HG02763 (cell line): ENCODE measurements around the gene PSG1.
"Not testable (repeated sequence)": the region's sequence is repeated elsewhere in the genome, so short reads cannot be mapped to it uniquely, and the experiment has no call there.

Source experiments
- ATAC-seq: cut with Tn5 transposase; IDR thresholded peaks from one replicate; pipeline ENCODE4 v1.9.1; 2021; ENCODE audit warnings: mild to moderate bottlenecking, moderate library complexity; ENCODE audit not compliant: unreplicated experiment

PSG1 gene

GRCh38 chr19:42879613-42880012 is at the start of gene PSG1:
Gene PSG1 (minus strand): TSS chr19:42879713. CDS start chr19:42879581, 132 bp downstream.
- ATAC-seq, result no peak

DNA sequence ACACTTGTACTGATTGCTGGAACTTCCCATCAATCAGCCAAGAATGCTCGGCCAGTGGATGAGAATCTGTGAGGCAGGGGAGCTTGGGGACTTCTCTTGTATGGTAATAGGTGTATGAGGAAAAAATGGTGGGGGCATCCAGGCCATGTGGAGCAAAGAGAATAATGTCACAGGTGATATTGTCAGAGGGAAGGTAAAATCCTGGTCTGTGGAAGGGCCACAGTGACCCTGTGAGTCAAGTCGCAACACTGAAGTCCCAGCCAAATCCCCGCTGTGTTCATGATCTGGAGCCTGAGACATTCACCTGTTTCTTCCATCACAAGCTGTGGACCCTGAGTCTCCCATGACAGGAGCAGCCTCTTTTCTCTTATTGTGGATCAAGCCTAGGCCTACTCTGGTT is 49.4 kb upstream of the PSG1 start:
- ATAC-seq, result no peak

- ATAC-seq, result no peak
Measured at GRCh38 chr19:42926781-42927180, 47.3 kb upstream of the PSG1 start.

- not testable (repeated sequence) for ATAC-seq
Measured at GRCh38 chr19:42923106-42923505, 43.6 kb upstream of the PSG1 start.

DNA sequence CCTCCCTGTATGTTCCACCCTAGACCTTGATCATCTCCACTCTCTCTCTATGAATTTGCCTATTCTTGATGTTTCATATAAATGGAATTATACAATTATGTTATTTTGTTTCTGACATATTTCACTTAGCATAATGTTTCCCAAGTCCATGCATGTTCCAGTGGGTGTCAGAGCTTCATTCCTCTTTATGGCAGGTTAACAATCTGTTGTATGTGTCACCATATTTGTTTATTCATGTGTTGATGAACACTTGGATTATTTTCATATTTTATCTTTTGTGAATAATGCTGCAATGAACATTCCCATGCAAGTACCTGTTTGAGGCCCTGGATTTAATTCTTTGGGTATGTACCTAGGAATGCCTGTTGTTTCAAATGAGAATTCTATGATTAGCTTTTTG is 41.5 kb upstream of the PSG1 start:
- not testable (repeated sequence) for ATAC-seq

DNA sequence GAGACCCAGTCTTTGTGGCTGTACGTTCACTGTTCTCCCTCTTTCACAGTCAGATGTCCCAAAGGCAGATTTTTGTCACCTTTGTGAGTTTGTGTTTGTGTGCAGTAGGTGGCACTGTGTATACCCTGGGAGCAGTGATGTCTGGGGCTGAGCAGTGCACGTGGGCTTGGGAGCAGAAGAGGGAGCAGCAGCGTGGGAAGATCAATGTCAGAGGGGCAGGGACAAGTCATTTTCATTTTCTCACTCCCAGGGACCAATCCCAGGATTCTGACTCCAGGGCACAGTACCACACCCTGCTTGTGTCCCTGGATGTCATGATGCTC is 40.2 kb upstream of the PSG1 start:
- ATAC-seq, result no peak

DNA sequence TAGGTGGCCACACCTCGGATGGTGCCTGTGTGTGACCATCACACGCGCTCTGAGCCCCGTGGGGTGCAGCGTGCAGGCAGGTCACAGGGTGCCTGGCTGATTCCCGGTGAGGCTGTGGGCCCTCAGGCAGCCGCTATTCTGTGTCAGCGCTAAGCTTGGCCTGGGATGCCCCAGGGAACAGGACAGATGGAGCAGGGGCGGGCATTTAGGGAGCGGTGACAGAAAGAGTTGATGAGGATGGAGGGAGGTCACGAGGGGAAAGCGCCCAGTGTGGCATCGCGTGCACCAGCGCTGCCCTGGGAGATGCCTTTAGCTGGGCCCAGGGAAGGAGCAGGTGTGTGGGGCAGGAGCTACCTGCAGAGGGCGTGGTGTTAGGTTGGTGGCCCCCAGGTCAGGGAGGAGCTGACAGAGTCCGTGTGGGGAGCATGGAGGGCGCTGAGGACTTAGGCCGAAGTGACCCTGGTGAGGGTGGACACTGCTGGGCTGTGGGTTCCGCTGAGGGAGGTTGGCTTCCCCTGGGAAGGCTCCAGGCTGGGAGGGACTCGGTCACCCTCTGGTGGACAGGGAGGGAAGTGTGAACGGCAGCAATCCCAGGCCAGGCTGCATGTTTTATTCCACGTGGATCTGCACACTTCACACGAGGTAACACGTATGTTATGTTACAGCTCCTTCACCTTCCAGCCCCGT is 39.7 kb upstream of the PSG1 start:
- not testable (repeated sequence) for ATAC-seq

DNA sequence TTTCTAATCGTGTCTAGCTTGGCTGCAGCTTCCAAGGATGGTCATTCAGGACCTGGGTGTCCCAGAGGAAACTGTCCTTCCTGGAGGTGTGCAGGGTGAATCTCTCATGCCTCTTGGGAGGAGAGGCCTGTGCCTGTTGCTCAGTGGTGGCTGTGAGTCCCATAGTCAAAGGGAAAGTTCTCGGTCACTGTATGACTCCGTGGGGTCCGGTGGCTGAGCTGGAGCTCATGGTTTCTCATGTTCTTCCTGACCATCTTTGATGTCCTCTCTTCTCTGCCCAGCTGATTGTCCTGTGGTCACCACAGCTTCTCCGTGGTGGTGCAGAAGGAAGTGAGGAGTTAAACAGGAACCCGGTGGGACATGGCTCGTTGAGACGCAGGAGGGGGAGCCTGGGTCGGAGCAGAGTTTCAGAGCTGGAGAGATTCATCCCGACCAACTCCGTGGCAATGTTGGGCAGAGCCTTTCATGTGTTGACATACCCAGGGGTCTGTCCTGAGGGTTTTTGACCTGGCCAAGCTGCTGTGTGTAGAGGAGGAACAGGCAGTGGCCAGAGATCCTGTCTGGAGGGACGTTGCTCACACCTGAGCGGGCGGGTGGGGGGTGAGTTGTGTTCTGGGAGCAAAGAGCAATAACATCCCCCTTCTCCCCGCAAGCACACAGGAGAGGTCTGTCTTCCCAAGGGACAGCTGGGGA is 39.0 kb upstream of the PSG1 start:
- not testable (repeated sequence) for ATAC-seq

DNA sequence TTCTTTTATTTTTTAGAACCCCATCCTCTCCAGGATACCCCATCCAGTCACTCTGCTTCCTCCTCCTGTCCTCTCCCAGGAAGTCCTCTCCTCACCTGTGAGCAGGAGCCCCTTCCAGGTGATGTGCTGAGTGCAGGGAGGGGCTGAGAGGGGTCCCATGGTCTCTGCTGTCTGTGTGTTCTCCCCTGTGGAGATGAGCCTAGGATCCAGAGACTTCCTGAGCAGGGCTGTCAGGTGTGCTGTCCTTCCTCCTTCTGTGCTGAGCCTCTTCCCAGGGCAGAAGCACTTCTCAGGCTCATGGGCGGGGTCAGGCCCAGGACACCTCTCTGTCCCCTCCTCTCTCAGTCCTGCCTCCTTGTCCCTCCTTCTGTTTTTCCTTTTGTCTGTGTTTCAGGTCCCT is 38.1 kb upstream of the PSG1 start, which contains the start of gene PSG6:
TSS of gene PSG6 (minus strand) at position 261 of the 400 bp plus-strand sequence. CDS start at position 159, 102 bp downstream.
- not testable (repeated sequence) for ATAC-seq

GRCh38 chr19:42916931-42917330 is 37.4 kb upstream of the PSG1 start:
- ATAC-seq, result not testable (repeated sequence)

DNA sequence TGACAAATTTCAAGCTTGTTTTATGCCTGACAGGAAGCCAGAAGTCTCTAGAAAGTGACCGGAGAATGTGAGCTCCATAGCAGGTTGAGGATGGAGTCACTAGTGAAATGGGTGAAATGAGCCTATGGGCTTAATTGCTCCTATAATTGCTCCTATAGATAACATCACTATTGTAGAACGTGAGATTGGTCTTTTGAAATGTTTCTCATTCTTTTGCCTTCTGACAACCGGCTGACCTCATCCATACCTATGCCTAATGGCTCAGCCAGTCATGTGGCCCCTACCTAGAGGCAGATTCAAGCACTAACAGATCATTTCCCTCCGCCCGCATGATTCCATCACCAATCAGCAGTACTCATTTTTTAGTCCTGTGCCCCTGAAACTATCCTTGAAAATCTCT is 34.0 kb upstream of the PSG1 start:
- not testable (repeated sequence) for ATAC-seq

- not testable (repeated sequence) for ATAC-seq
Measured at GRCh38 chr19:42912941-42913340, 33.4 kb upstream of the PSG1 start.

DNA sequence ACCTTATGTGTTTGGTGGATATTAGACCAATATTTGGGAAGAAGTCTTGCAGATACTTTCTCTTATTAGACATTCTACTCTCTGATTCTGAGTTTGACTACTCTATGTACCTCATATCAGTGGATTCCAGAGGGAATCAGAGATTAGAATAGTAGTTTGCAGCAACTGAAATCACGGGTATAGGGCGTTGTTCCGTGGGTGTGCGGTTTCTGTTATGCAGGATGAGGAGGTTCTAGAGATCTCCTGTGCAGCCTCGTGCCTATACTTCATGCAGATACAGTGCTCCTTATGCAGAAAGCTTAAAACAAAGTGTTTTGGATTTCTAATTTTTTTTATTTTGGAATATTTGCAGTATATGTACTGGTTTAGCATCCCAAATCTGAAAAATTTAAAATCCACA is 32.2 kb upstream of the PSG1 start:
- ATAC-seq, result not testable (repeated sequence)

- not testable (repeated sequence) for ATAC-seq
Measured at GRCh38 chr19:42906162-42906561, 26.6 kb upstream of the PSG1 start.

DNA sequence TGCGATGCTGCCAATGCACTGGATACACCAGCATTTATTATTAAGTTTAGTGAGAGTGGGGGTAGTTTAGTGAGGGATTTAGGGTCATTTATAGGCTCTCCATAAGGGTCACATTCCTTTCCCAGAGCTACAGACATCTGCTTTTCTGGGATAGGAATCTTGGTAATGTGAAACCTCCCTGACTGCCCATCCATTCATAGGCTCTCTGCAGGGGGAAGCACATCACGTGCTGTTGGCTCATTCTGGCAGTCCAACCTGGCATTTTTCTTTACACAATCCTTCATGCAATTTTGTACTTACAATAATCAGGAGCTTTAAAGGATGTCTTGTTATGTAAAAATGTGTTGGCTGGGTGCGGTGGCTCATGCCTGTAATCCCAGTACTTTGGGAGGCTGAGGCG is 21.0 kb upstream of the PSG1 start:
- not testable (repeated sequence) for ATAC-seq

DNA sequence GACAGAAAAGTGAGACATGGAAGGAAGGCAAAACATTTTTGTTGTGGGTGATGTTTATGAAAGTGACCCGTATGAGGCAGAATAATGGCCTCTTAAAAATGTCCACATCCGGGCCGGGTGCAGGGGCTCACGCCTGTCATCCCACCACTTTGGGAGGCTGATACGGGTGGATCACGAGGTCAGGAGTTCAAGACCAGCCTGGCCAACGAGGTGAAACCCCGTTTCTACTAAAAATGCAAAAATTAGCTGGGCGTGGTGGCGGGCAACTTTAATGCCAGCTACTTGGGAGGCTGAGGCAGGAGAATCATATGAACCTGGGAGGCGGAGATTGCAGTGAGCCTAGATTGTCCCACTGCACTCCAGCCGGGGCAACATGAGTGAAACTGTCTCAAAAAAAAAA is 20.2 kb upstream of the PSG1 start:
- ATAC-seq, result not testable (repeated sequence)

GRCh38 chr19:42899110-42899509 is 19.6 kb upstream of the PSG1 start:
- ATAC-seq, result not testable (repeated sequence)

DNA sequence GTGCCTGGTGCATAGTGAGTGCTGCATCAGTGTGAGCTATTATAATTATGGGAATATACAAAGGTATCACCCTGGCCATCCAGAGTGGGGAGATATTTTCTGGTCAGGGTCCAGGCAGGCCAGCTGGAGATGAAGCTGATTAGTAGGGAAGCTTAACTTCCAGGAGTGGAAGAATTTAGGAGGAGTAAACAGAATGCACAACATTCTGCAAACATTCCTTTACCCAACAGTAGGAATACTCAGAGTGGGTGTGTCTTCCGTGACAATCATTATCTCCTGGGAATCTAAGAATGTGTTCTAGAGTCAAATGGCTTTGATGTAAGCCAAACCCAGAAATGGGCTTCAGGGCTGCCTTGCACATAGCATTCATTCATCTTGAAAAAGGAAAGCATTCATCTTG is 19.1 kb upstream of the PSG1 start:
- ATAC-seq, result not testable (repeated sequence)

DNA sequence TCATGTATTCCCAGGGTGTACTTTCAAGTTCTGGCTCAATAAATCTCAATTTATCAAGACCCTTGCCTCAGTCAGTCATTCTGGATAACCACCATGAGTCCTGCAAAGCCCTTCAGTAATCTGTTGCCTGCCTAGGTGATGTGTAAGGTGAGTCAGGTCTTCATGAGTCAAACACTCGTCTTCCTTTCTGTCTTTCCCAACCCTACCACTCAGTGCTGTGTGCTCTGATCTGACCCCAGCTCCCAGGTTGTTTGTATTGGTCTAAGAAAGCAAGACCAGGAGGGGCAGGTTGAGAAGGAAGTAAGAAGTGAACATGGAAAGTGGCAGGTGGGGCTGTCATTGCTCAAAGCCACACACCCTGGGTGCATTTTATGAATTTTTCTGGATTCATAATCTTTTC is 18.2 kb upstream of the PSG1 start:
- ATAC-seq, result not testable (repeated sequence)

GRCh38 chr19:42890446-42890845 is 10.9 kb upstream of the PSG1 start:
- not testable (repeated sequence) for ATAC-seq

GRCh38 chr19:42887876-42888445 is 8.4 kb upstream of the PSG1 start:
- ATAC-seq, result not testable (repeated sequence)

DNA sequence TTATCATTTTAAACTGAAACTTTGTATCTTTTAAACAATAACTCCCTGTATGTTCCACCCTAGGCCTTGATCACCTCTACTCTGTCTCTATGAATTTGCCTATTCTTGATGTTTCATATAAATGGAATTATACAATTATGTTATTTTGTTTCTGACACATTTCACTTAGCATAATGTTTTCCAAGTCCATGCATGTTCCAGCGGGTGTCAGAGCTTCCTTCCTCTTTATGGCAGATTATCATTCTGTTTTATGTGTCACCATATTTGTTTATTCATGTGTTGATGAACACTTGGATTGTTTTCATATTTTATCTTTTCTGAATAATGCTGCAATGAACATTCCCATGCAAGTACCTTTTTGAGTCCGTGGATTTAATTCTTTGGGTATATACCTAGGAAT is 3.2 kb upstream of the PSG1 start:
- ATAC-seq, result not testable (repeated sequence)
